22Rv1 (cell line): ENCODE results near the gene COQ5.
A peak's percentile ranks its signal among the peaks of the same experiment; 100 is the strongest.

ENCODE experiments used
- H3K27ac ChIP-seq: fragments of 450-650 bp; 2 replicates; pipeline ENCODE4 v1.5.1; 2017
- ZFX ChIP-seq: fragments of 450-650 bp; IDR thresholded peaks from 2 replicates; pipeline ENCODE4 v1.6.1; 2017; ENCODE audit warnings: antibody characterized with exemption, borderline replicate concordance
- TF ChIP-seq, protein P1 (sequence below): fragments of 450-650 bp; IDR thresholded peaks from 2 replicates; pipeline ENCODE4 v1.5.1; 2017; ENCODE audit warnings: mild to moderate bottlenecking

The COQ5 gene

DNA sequence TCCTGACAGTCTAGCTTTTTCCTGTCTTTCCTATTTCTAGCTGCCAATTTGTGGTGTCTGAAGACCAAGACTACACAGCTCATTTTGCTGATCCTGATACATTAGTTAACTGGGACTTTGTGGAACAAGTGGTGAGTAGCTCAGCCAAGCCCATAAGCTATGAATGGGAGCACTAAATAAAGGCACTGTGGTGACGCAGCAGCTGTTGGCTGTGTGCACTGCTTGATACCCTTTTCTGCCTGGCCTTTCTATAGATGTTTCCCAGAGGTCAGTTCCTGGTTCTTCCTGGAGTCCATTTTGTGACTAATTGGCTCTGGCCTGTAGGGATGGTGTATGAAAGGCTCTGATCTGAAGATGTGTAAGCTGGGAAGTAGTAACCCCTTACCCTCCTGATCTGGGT, 25.7 kb upstream of the COQ5 start:
- TF ChIP-seq, protein P1, sequence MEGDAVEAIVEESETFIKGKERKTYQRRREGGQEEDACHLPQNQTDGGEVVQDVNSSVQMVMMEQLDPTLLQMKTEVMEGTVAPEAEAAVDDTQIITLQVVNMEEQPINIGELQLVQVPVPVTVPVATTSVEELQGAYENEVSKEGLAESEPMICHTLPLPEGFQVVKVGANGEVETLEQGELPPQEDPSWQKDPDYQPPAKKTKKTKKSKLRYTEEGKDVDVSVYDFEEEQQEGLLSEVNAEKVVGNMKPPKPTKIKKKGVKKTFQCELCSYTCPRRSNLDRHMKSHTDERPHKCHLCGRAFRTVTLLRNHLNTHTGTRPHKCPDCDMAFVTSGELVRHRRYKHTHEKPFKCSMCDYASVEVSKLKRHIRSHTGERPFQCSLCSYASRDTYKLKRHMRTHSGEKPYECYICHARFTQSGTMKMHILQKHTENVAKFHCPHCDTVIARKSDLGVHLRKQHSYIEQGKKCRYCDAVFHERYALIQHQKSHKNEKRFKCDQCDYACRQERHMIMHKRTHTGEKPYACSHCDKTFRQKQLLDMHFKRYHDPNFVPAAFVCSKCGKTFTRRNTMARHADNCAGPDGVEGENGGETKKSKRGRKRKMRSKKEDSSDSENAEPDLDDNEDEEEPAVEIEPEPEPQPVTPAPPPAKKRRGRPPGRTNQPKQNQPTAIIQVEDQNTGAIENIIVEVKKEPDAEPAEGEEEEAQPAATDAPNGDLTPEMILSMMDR, result no peak
- TF ChIP-seq ZFX, result no peak
- no peak overlapping the region for H3K27ac ChIP-seq

DNA sequence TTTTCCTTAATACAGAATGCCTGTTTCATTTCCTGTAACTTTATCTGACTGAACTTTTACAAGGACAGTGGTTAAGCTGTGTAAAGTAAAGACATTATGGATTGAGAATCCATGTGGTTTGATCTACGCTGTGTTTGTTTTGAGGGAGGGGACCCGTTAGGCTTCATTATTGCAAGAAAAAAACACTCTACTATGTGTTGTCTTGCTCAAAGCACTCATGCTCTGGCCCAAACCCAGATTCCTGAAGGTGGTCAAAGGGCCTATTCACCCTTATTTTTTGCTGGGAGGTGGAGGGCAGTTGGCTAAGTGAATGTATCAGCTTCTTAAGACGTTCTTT, 17.1 kb upstream of the COQ5 start:
- peak overlapping the region; percentile 69 for H3K27ac ChIP-seq
- TF ChIP-seq ZFX, result no peak
- TF ChIP-seq, protein P1, result no peak

DNA sequence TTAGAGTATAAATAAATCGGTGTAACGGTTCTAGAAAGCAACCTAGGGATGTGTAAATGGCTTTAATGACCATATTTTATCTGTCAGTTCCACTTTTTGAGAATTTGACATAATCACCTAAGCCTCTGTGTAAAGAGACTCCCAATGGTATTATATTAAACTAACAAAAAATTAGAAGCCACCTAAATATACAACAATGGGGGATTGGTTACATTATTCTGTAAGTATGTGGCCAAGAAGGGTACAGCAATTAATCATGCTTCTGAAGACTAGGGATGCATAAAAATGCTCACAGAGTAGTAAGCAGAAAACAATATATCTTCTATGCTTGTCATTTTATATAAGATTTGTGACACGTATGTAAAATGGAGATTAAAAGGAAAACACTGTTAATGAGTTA, 15.7 kb upstream of the COQ5 start:
- TF ChIP-seq, protein P1, result no peak
- no peak for TF ChIP-seq ZFX
- peak overlapping the region; percentile 69; the same call in 1 of the 2 replicates for H3K27ac ChIP-seq

DNA sequence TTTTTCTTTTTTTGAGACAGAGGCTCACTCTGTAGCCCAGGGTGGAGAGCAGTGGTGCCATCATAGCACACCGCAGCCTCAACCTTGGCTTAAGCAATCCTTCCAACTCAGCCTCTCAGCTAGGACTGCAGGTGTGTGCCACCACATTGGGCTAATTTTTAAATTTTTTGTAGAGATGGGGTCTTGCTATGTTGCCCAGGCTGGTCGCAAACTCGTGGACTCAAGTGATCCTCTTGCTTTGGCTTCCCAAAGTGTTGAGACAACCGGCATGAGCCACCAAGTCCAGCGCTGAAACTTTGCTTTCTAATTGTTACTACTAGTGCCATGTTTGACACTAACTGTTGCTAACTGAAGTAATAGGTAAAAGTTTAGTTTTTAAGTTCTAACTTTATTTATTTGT, 13.2 kb upstream of the COQ5 start:
- H3K27ac ChIP-seq, result no peak overlapping the region
- TF ChIP-seq ZFX, result no peak
- TF ChIP-seq, protein P1, result no peak

DNA sequence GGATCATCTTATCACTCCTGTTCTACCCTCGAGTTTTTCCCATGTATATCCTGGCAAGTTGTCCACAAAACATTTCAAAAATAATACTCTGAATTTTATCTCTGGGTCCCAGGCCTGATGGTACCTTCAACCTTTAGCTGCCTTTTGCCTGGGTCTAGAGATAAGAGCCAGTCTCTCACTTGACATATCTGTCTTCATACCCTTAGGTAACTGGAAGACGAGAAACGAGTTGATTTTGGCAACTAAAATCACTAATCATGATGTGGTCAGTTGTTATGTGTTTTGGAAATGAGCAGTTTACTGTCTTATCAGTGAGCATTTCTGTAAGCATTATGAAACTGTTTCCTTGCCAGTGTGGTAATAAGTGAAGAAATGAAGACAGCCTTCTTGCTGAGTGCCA, 11.5 kb upstream of the COQ5 start:
- no peak overlapping the region for H3K27ac ChIP-seq
- no peak for TF ChIP-seq ZFX
- TF ChIP-seq, protein P1, result no peak

DNA sequence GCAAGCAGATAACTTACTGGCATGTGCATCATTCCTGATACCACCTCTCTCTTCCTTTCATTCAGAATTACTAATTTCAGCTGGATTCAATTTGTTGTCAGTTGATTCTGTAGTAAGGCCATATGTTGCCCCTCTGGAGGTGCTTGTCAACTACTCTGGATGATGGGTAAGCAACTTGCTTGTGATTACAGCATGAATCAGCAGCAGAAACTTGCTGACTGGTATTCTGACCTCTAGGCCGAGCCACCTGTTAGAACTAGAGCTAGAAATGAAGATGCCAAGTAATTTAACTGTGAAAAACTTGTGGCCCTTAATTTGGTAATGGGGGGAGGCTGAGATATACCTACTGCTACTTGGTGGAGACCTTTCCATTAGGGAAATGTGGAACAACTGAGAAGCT, 10.3 kb upstream of the COQ5 start:
- no peak overlapping the region for H3K27ac ChIP-seq
- no peak for TF ChIP-seq ZFX
- TF ChIP-seq, protein P1, result no peak

DNA sequence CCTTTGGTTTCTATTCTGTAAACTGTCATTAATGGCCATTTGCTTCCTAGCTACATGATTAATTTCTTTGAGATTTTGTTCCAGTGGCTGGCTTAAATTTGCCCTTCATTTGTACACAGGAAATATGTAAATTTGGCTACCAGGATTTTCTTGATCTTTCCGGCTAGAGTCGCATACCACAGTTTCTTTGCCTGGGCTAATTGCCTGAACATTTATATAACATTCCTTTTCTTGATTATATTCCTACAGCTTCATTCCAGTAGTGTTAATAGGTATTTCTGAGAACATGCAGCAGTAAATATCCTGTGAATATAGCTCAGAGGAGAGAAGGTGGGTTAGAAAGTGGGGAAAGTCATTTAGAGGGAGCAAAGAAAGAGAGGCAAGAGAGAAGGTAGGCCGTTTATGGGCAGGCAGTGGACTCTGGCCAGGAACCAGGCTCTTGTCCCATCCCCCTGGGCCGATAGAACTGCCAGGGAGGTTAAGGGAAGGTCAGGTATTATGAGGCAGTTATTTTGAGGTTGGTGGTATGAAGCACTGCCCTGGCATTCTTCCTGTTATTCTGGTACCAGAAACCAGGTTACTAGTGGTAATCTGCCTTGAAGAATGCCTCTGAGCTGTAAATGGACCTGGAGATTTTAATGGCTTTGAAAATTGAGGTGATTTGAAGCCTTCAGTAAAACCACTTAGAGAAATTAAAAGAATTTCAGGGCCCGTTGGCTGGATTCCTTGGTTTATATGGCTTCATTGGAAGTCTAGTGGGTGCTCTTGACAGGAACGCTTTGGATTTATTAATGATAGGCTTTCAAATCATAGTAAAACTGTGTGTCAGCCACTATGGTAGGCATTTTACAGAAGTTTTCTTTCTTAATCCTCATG, 9.6 kb upstream of the COQ5 start:
- H3K27ac ChIP-seq, result peak overlapping the region; percentile 10
- TF ChIP-seq, protein P1, result no peak
- TF ChIP-seq ZFX, result no peak
